Measurements from ENCODE around the gene NFS1.

DNA sequence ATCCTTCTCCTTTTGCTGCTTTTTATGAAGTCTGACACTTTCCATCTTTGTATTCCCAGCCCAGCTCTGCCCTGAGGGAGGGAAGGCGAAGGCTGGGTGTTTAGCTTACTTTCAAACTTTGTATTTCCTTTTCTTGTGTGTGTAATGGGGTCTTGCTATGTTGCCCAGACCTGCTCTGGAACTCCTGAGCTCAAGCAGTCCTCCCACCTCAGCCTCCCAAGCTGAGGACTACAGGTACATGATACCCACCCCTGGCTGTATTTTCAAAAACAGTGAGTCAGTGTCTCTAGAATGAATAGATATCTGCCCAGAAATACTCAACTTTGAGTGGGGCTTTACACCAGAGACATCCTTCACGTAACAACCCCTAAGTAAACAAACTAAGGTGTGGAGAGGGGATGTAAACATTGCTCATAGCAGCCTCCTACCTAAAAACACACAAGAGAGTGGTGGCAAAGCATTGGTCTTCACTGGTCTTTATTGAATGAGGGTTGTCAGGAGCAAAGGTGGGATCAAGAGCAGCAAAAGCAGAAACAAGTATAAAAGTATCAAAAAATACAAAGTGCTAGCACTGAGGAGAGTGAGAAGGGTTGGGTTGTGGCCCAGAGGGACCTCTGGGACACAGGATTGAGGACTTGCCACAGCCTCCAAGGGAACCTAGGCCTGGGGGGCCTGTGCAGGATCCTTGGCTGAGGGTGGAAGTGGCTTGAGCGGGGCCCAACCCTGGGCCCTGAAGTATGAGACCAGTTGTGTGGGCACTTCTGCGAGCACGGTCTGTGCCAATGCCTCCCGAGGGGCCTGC is 73.4 kb downstream of the NFS1 start:
- TF ChIP-seq, protein P1, sequence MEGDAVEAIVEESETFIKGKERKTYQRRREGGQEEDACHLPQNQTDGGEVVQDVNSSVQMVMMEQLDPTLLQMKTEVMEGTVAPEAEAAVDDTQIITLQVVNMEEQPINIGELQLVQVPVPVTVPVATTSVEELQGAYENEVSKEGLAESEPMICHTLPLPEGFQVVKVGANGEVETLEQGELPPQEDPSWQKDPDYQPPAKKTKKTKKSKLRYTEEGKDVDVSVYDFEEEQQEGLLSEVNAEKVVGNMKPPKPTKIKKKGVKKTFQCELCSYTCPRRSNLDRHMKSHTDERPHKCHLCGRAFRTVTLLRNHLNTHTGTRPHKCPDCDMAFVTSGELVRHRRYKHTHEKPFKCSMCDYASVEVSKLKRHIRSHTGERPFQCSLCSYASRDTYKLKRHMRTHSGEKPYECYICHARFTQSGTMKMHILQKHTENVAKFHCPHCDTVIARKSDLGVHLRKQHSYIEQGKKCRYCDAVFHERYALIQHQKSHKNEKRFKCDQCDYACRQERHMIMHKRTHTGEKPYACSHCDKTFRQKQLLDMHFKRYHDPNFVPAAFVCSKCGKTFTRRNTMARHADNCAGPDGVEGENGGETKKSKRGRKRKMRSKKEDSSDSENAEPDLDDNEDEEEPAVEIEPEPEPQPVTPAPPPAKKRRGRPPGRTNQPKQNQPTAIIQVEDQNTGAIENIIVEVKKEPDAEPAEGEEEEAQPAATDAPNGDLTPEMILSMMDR (IDR thresholded peaks at IDR 0.05) = no peak
- TF ChIP-seq POLR2A (IDR thresholded peaks at IDR 0.05) = no peak
